Measurements from ENCODE around the gene SLC9A1.

GRCh38 chr1:27118440-27118689 lies 36.6 kb downstream of the SLC9A1 start:
- TF ChIP-seq CTCF (IDR thresholded peaks at IDR 0.05) (no peak), POLR2A (IDR thresholded peaks at IDR 0.05) (no peak)

Measured in lower leg skin (tissue), 3 donors.